Measurements from ENCODE around the gene CELA3B.

Gene CELA3B

GRCh38 chr1:21932127-21932526 lies 44.7 kb upstream of the CELA3B start:
- no peaks in the 10 kb centered on the region for H3K36me3 ChIP-seq
- H3K27ac ChIP-seq: no peak overlapping the region
- H3K4me3 ChIP-seq (ENCODE audit: low read depth in 1 of 2, low read length in 1 of 2): no peak overlapping the region
- peaks cover 20% of the 10 kb centered on the region for H3K27me3 ChIP-seq
- no peaks in the 10 kb centered on the region for H3K9me3 ChIP-seq
- H3K4me1 ChIP-seq (ENCODE audit: control insufficient read depth in 1 of 2, insufficient read depth in 1 of 2, low read depth in 1 of 2, low read length in 1 of 2): peaks cover 19 to 28% of the 10 kb centered on the region in 2 experiments
- TF ChIP-seq CTCF (IDR thresholded peaks at IDR 0.05): no peak

DNA sequence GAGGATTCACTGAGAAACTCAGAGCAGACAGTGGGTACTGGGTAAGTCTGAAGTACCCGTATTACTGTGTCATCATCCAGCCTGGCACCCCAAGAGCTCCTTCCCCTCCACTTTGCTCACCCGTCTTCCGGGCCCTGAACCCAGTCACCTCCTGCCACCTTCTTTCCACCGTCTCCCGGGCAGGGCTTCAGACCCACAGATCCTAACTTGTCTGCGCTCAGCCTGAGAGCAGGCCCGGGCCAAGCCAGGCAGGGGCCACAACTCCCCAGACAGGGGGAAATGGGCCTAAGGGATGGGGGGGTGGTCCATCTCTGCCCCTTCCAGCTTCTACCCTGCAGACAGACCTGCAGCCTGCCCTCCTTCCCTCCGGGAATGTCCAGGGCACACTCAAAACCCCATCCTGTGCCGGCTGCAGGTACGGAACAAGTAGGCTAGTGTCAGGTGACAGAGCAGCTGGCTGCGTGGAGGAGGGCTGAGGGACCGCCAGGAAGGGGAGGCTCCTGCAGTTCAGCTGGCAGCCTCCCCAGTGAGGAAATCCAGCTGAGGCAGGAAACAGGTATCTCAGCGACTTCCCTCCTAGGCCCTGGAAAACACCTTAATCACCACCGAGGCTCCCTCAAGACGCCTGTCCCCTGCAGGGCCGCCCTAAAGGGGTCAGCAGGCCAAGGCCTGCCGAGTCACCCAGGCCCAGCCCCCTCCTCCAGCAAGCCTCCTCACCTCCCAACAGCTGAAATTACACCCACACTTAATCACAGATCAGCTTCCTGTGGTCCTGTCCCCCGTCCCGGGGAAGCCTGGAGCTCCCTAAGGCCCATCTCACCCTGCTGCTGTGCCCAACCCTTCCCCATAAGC lies 43.2 kb upstream of the CELA3B start:
- no peak overlapping the region for H3K4me3 ChIP-seq (ENCODE audit: low read depth in 1 of 2, low read length in 1 of 2)
- H3K27me3 ChIP-seq: peaks cover 34% of the 10 kb centered on the region
- peaks cover 24 to 28% of the 10 kb centered on the region in 2 experiments for H3K4me1 ChIP-seq (ENCODE audit: control insufficient read depth in 1 of 2, insufficient read depth in 1 of 2, low read depth in 1 of 2, low read length in 1 of 2)

GRCh38 chr1:21935393-21935804 lies 41.4 kb upstream of the CELA3B start:
- no peak for TF ChIP-seq CTCF (IDR thresholded peaks at IDR 0.05)
- peaks cover 34 to 39% of the 10 kb centered on the region in 2 experiments for H3K4me1 ChIP-seq (ENCODE audit: control insufficient read depth in 1 of 2, insufficient read depth in 1 of 2, low read depth in 1 of 2, low read length in 1 of 2)
- H3K27ac ChIP-seq: no peak overlapping the region

More for the DNA sequence above, 43.2 kb upstream of the CELA3B start:
- TF ChIP-seq CTCF (IDR thresholded peaks at IDR 0.05): no peak
- Histone ChIP-seq H3K9me3 (no peaks in the 10 kb centered on the region), H3K27ac (no peak overlapping the region), H3K36me3 (no peaks in the 10 kb centered on the region)

DNA sequence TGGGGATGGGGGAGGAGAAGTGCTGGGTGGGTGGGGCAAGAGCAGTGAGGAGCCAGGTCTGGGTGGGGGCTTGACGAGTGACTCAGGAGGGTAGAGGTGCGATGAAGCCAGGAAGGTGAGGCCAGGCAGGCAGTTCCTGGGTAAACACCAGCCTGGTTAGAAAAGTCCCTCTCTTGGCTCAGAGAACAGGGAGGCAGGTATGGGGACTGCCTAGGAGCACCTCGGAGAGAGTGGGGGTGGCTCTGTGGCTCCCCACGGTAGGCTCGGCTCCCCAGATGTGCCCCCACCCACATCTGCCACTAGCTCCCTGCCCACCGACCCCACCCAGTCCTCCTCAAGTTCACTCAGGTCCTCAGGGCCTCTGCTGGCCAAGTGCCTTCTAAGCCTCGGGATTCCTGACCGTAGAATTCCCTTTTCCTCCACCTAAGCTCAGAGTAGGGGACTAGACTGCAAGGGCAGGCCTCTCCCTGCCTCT lies 40.9 kb upstream of the CELA3B start:
- H3K4me3 ChIP-seq (ENCODE audit: low read depth in 1 of 2, low read length in 1 of 2): peak overlapping the region in 1 of 2 experiments; percentile 45

More at GRCh38 chr1:21935393-21935804, 41.4 kb upstream of the CELA3B start:
- Histone ChIP-seq H3K9me3 (no peaks in the 10 kb centered on the region), H3K27me3 (peaks cover 41% of the 10 kb centered on the region), H3K4me3 (ENCODE audit: low read depth in 1 of 2, low read length in 1 of 2) (no peak overlapping the region), H3K36me3 (no peaks in the 10 kb centered on the region)

More for the DNA sequence above, 40.9 kb upstream of the CELA3B start:
- no peak for TF ChIP-seq CTCF (IDR thresholded peaks at IDR 0.05)
- Histone ChIP-seq H3K27ac (no peak overlapping the region), H3K27me3 (peaks cover 41% of the 10 kb centered on the region), H3K36me3 (no peaks in the 10 kb centered on the region), H3K4me1 (ENCODE audit: control insufficient read depth in 1 of 2, insufficient read depth in 1 of 2, low read depth in 1 of 2, low read length in 1 of 2) (peaks cover 34 to 39% of the 10 kb centered on the region in 2 experiments), H3K9me3 (no peaks in the 10 kb centered on the region)
